SK-N-SH (cell line): Measurements from ENCODE around the gene BSG. TPM values are rescaled to one million over a fixed set of nuclear protein-coding genes. Genes with fewer than 3 reads are reported as not detected.

Experiments
- CTCF ChIA-PET: fragments of 300-600, 350-600 bp; formaldehyde crosslinking; extraction: SDS; loops from one replicate; lab custom pipeline; 2021; lab: Yijun Ruan, JAX
- POLR2A ChIA-PET: fragments of 350-600 bp; sonication (Branson Sonifier 250); formaldehyde crosslinking; extraction: SDS; loops from one replicate; lab custom pipeline; 2020; ENCODE audit warnings: antibody characterized with exemption, inconsistent platforms; lab: Yijun Ruan, JAX
- DNase-seq: peaks from one replicate; pipeline ENCODE4 v3.0.0; 2012
- H2AFZ ChIP-seq: fragments of 200-600 bp; sonication (generic); 2 replicates; pipeline ENCODE4 v1.8.1; 2016; ENCODE audit warnings: antibody characterized with exemption, mild to moderate bottlenecking, low read depth
- H3F3A ChIP-seq: fragments of 200-600 bp; sonication (generic); replicated peaks from 2 replicates; pipeline ENCODE3; 2016; ENCODE audit warnings: antibody characterized with exemption, mild to moderate bottlenecking; ENCODE audit not compliant: insufficient read depth
- H3K27ac ChIP-seq, 2 experiments: fragments of 200-500 bp in 1 of 2; fragments of 200-600 bp in 1 of 2; sonication (Bioruptor generic) in 1 of 2; sonication (generic), shearing (Covaris generic) in 1 of 2; 2 replicates each; pipeline versions ENCODE4 v1.5.1 to v1.6.1; 2014 to 2016; ENCODE audit warnings: low read depth in 2 of 2, inconsistent platforms in 1 of 2, low read length in 1 of 2, mild to moderate bottlenecking in 1 of 2, mixed read lengths in 1 of 2
- H3K27me3 ChIP-seq: fragments of 200-600 bp; sonication (generic), shearing (Covaris generic); 2 replicates; pipeline ENCODE4 v1.6.1; 2016; ENCODE audit warnings: mixed run types; ENCODE audit not compliant: insufficient read depth
- H3K36me3 ChIP-seq, 2 experiments: fragments of 200-500 bp in 1 of 2; fragments of 200-600 bp in 1 of 2; sonication (Bioruptor generic) in 1 of 2; sonication (generic) in 1 of 2; replicated peaks in 1 of 2; 2 replicates each; pipeline versions ENCODE3 to v1.5.1; 2014 to 2016; ENCODE audit warnings: low read length in 1 of 2, mild to moderate bottlenecking in 1 of 2; ENCODE audit not compliant: insufficient read depth in 2 of 2, control insufficient read depth in 1 of 2
- H3K4me1 ChIP-seq, 2 experiments: fragments of 200-500 bp in 1 of 2; fragments of 200-600 bp in 1 of 2; sonication (Bioruptor generic) in 1 of 2; sonication (generic), shearing (Covaris generic) in 1 of 2; 2 replicates each; pipeline versions ENCODE4 v1.5.1 to v1.6.1; 2014 to 2016; ENCODE audit warnings: low read depth in 1 of 2, low read length in 1 of 2, mixed run types in 1 of 2; ENCODE audit not compliant: insufficient read depth in 2 of 2, control insufficient read depth in 1 of 2
- H3K4me2 ChIP-seq: fragments of 200-600 bp; sonication (generic), shearing (Covaris generic); 2 replicates; pipeline ENCODE4 v1.6.1; 2017; ENCODE audit warnings: mixed run types
- H3K4me3 ChIP-seq, 2 experiments: fragments of 200-500 bp in 1 of 2; fragments of 200-600 bp in 1 of 2; sonication (Bioruptor generic) in 1 of 2; sonication (generic), shearing (Covaris generic) in 1 of 2; 2 replicates each; pipeline versions ENCODE4 v1.5.1 to v1.8.1; 2014 to 2016; ENCODE audit warnings: low read depth in 2 of 2, inconsistent platforms in 1 of 2, low read length in 1 of 2, mild to moderate bottlenecking in 1 of 2, mixed read lengths in 1 of 2, moderate library complexity in 1 of 2
- H3K79me2 ChIP-seq: fragments of 200-600 bp; sonication (generic); 2 replicates; pipeline ENCODE4 v1.8.1; 2017; ENCODE audit warnings: mild to moderate bottlenecking; ENCODE audit not compliant: insufficient read depth
- H3K9ac ChIP-seq: fragments of 200-600 bp; sonication (generic); 2 replicates; pipeline ENCODE4 v1.6.1; 2017; ENCODE audit warnings: mixed run types
- H3K9me2 ChIP-seq: fragments of 200-600 bp; sonication (generic); 2 replicates; pipeline ENCODE4 v1.6.1; 2017; ENCODE audit warnings: mixed run types
- H3K9me3 ChIP-seq: fragments of 200-600 bp; sonication (generic); 2 replicates; pipeline ENCODE4 v1.6.1; 2017; ENCODE audit warnings: mixed run types, mild to moderate bottlenecking, moderate library complexity
- H4K20me1 ChIP-seq: fragments of 200-600 bp; sonication (generic); 2 replicates; pipeline ENCODE4 v1.6.1; 2017; ENCODE audit warnings: mild to moderate bottlenecking, mixed run types; ENCODE audit not compliant: insufficient read depth
- CHD2 ChIP-seq: fragments of 150-350 bp; IDR thresholded peaks from 2 replicates; pipeline ENCODE4 v1.6.1; 2018; ENCODE audit warnings: low read length; ENCODE audit not compliant: partially characterized antibody
- FOSL2 ChIP-seq: IDR thresholded peaks from 2 replicates; pipeline ENCODE4 v1.4.0; 2012; ENCODE audit warnings: low read depth, mild to moderate bottlenecking, moderate library complexity, borderline replicate concordance
- GATA2 ChIP-seq: sonication (generic); formaldehyde crosslinking; IDR thresholded peaks from 2 replicates; pipeline ENCODE4 v1.5.0; 2020; ENCODE audit warnings: mild to moderate bottlenecking, missing genetic modification reagents
- MEF2A ChIP-seq: IDR thresholded peaks from 2 replicates; pipeline ENCODE4 v1.4.0; 2012; ENCODE audit warnings: low read depth, borderline replicate concordance
- TAF1 ChIP-seq: IDR thresholded peaks from 2 replicates; pipeline ENCODE4 v1.6.1; 2012; ENCODE audit warnings: low read depth, mild to moderate bottlenecking, low read length, moderate library complexity, borderline replicate concordance
- WGBS: methylation state at CpG from one replicate; pipeline ENCODE4 v1.1.6; 2017; ENCODE audit warnings: low lambda C conversion rate; 5-methylcytosine and 5-hydroxymethylcytosine counted together
- polyA plus RNA-seq, 3 experiments: library from polyadenylated mRNA; depleted of rRNA; stranded (reverse); fragments of >200 nt; gene quantifications; 2 replicates each; pipeline ENCODE4 v1.2.3, GENCODE V29; 2012
- TF ChIP-seq, protein P1 (sequence below): fragments of 150-350 bp; IDR thresholded peaks from 2 replicates; pipeline ENCODE4 v1.6.1; 2017; ENCODE audit warnings: antibody characterized with exemption, low read length, low read depth, borderline replicate concordance
- TF ChIP-seq, protein P2 (sequence below): IDR thresholded peaks from 2 replicates; pipeline ENCODE4 v1.4.0; 2012; ENCODE audit warnings: low read depth, borderline replicate concordance
- TF ChIP-seq, protein P3 (sequence below): fragments of 150-350 bp; IDR thresholded peaks from 2 replicates; pipeline ENCODE4 v1.6.1; 2016; ENCODE audit warnings: mild to moderate bottlenecking, low read depth, low read length

The BSG gene
- polyA plus RNA-seq, 1 of the 3 experiments (the other 2 are of a cell fraction) = 835 TPM

DNA sequence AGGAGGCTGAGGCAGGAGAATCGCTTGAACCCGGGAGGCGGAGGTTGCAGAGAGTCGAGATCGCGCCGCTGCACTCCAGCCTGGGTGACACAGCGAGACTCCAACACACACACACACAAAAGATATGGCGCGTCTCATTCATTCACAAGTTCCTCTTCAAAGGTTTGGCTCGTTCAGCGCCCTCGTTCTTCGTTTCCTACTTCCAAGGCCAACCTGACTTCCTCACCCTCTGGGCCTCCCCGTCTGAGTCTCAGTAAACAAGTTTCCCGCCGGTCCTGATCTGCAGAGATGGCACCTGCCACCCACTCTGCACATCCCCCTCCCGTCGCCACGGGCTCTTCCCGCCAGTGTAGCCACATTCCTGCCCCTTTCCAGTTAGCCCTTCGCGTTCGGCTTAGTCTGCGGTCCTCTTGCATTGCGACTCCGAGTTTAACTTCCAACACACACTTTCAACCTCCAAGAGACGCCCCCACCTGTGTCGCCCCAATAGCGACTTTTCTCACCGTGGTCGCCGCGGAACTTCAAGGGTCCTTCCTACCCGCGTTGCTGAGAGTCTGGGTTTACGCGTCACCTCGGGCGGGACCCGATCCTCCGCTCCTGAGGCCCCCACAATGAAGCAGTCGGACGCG, 1.3 kb upstream of the BSG start:
- no peaks in the 10 kb centered on the region for H3K27me3 ChIP-seq
- POLR2A ChIA-PET = no interaction called here
- WGBS = 24% methylated on average over 44 of the region's 45 CpGs
- H4K20me1 ChIP-seq = peaks cover 29% of the 10 kb centered on the region
- H3K9me3 ChIP-seq = no peaks in the 10 kb centered on the region
- no peak overlapping the region for H3K9ac ChIP-seq
- H3K4me2 ChIP-seq = peak overlapping the region; percentile 74
- peaks cover 35% of the 10 kb centered on the region for H3K79me2 ChIP-seq
- CTCF ChIA-PET = interaction anchor here (0.8 to 1.0 kb wide), 2 partner anchors 14 to 38 kb away, joined by 3 to 4 read pairs; no protein-coding TSS in a partner anchor
- H3K4me1 ChIP-seq = peaks cover 14 to 30% of the 10 kb centered on the region in 2 experiments; a peak in 3 of 4 replicates
- H3K27ac ChIP-seq = peak overlapping the region in 1 of 2 experiments; percentile 82; a peak in 1 of 4 replicates
- DNase-seq = no peak
- peak overlapping the region; percentile 50 to 95; a peak in 2 of 4 replicates for H3K4me3 ChIP-seq
- H2AFZ ChIP-seq = peak overlapping the region; percentile 88
- no peak for TF ChIP-seq TAF1
- TF ChIP-seq MEF2A = no peak
- no peaks in the 10 kb centered on the region for H3K36me3 ChIP-seq
- peaks cover 10% of the 10 kb centered on the region for H3F3A ChIP-seq
- no peaks in the 10 kb centered on the region for H3K9me2 ChIP-seq

DNA sequence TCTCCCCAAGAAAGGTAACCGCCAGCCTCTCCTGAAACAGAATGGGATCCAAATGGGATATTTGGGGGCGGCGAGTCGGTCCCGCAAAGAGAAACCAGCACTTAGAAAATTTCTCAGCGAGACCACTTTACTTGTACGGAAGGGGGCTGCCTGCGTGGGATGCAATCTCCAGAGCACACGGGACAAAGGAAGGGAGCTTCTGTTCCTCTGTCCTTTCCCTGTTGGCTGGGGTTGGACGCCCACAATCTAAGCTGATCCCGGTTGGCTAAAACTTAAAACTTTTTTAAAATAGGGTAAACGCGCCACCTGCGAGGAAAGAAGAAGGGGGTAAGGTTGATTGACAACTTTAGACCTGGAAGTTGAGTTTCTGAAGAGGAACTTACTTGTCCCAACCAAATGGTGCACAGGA, 826 bp upstream of the BSG start:
- Histone ChIP-seq H3K36me3 (no peaks in the 10 kb centered on the region), H3K9me2 (no peaks in the 10 kb centered on the region), H3K27ac (peak overlapping the region; percentile 73 to 82), H3K4me1 (peaks cover 20 to 32% of the 10 kb centered on the region in 2 experiments; a peak in 3 of 4 replicates), H4K20me1 (peaks cover 34% of the 10 kb centered on the region), H3K27me3 (no peaks in the 10 kb centered on the region)
- DNase-seq = no peak
- CTCF ChIA-PET = interaction anchor here (0.8 to 1.9 kb wide), 3 partner anchors 13 to 38 kb away, joined by 3 to 4 read pairs (median 4); no protein-coding TSS in a partner anchor
- POLR2A ChIA-PET = interaction anchor here (1.7 kb wide), 1 partner anchor 40 kb away, joined by 8 read pairs; the partner anchor contains the start of gene CDC34
- TF ChIP-seq FOSL2 (no peak), CHD2 (no peak), GATA2 (CRISPR knock-in tag) (no peak)
- TF ChIP-seq, protein P1, sequence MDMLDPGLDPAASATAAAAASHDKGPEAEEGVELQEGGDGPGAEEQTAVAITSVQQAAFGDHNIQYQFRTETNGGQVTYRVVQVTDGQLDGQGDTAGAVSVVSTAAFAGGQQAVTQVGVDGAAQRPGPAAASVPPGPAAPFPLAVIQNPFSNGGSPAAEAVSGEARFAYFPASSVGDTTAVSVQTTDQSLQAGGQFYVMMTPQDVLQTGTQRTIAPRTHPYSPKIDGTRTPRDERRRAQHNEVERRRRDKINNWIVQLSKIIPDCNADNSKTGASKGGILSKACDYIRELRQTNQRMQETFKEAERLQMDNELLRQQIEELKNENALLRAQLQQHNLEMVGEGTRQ = no peak
- TF ChIP-seq, protein P2, sequence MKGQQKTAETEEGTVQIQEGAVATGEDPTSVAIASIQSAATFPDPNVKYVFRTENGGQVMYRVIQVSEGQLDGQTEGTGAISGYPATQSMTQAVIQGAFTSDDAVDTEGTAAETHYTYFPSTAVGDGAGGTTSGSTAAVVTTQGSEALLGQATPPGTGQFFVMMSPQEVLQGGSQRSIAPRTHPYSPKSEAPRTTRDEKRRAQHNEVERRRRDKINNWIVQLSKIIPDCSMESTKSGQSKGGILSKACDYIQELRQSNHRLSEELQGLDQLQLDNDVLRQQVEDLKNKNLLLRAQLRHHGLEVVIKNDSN = no peak
- TF ChIP-seq, protein P3, sequence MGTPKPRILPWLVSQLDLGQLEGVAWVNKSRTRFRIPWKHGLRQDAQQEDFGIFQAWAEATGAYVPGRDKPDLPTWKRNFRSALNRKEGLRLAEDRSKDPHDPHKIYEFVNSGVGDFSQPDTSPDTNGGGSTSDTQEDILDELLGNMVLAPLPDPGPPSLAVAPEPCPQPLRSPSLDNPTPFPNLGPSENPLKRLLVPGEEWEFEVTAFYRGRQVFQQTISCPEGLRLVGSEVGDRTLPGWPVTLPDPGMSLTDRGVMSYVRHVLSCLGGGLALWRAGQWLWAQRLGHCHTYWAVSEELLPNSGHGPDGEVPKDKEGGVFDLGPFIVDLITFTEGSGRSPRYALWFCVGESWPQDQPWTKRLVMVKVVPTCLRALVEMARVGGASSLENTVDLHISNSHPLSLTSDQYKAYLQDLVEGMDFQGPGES = no peak
- TF ChIP-seq, all 33 proteins: peak for 0
- 6% methylated on average over 11 of the region's 14 CpGs for WGBS
- Histone ChIP-seq H3K9ac (peak overlapping the region; percentile 57; the same call in 1 of the 2 replicates), H3K4me2 (peak overlapping the region; percentile 74), H3K4me3 (peak overlapping the region; percentile 50 to 95; a peak in 2 of 4 replicates), H3K9me3 (no peaks in the 10 kb centered on the region), H2AFZ (peak overlapping the region; percentile 88; the same call in 1 of the 2 replicates), H3F3A (peaks cover 11% of the 10 kb centered on the region), H3K79me2 (peaks cover 40% of the 10 kb centered on the region)
